ENCODE results near the gene DNAH10. TPM values are rescaled to one million over a fixed set of nuclear protein-coding genes. Genes with fewer than 3 reads are reported as not detected.

The DNAH10 gene
- total and polyA plus RNA-seq, 4 donors = 0.03 to 1.0 TPM; not detected in 2

DNA sequence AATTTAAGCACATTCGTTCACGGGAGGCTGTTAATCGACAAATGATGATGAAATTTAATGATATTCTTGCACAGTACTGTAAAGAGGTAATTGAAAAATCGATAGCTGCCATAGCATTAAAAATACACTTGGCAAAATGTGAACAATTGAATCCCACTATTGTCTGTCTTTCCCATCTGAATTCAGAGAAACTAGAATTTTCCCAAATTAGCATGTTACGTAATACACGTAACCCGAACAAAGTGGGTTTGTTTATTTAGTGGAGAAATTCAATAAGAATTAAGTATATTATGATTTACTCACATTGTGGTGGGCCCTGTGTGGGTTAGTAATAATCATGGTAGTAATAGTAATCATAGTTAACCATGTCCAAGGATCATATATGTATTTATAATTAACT, 31.9 kb downstream of the DNAH10 start:
- Histone ChIP-seq H3K4me3 (ENCODE audit: low read length in 2 of 2) (no peak overlapping the region), H3K36me3 (ENCODE audit: control insufficient read depth in 1 of 2, insufficient read depth in 2 of 2, low read length in 1 of 2) (no peaks in the 10 kb centered on the region), H3K27me3 (ENCODE audit: control insufficient read depth in 1 of 2, insufficient read depth in 2 of 2, low read length in 1 of 2) (no peaks in the 10 kb centered on the region), H3K9me3 (ENCODE audit: control insufficient read depth, low read length) (no peaks in the 10 kb centered on the region), H3K4me1 (ENCODE audit: control insufficient read depth in 1 of 2, insufficient read depth in 2 of 2, low read length in 2 of 2) (no peaks in the 10 kb centered on the region), H3K27ac (ENCODE audit: low read depth in 1 of 2, low read length in 2 of 2) (no peak overlapping the region)
- intact Hi-C loops (cut with DNase I) = no loop called here
- DNase-seq (no peak), ATAC-seq (ENCODE audit: low FRiP score) (no peak)
- 79 to 82% methylated on average over 7 of the region's 7 CpGs for WGBS, 2 donors

DNA sequence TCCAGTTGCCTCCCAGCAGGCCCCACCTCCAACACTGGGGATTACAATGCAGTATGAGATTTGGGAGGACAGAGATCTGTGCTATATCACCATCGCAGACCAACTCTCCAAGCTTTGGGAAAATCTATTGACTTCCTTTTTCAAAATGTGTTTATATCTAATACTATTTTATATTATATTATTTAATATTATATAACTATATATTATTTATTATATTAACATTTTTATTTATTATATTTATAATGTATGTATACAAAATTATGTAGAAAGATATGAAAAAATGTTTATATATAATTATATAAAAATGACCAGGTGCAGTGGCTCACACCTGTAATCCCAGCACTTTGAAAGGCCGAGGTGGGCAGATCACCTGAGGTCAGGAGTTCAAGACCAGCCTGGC, 36.4 kb downstream of the DNAH10 start:
- intact Hi-C loops (cut with DNase I) = no loop called here
- no peak for ATAC-seq (ENCODE audit: low FRiP score)
- 93% methylated on average over 2 of the region's 2 CpGs for WGBS, 2 donors

DNA sequence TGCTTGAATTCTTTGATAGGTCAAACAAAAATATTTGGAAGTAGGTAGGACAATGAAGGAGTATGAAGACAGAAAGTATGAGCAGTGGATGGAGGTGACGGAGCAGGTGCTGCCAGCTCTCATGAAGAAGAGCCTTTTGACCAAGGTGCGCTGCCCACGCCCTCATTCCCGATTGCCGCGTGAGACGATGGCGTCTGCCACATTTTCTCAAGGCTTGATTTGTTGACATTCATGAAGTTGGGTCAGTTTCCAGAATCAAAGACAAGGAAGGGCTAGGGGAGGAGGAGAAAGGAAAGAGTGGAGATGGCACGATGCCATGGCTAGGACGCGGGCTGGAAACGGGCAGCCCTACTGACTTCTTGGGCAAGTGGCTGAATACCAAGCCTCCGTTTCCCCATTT, 37.1 kb downstream of the DNAH10 start:
- 93 to 94% methylated on average over 13 of the region's 13 CpGs for WGBS, 2 donors
- no peak overlapping the region for H3K27ac ChIP-seq (ENCODE audit: low read depth in 1 of 2, low read length in 2 of 2)
- no peaks in the 10 kb centered on the region for H3K36me3 ChIP-seq (ENCODE audit: control insufficient read depth in 1 of 2, insufficient read depth in 2 of 2, low read length in 1 of 2)
- no peak overlapping the region for H3K4me3 ChIP-seq (ENCODE audit: low read length in 2 of 2)
- H3K9me3 ChIP-seq (ENCODE audit: control insufficient read depth, low read length) = no peaks in the 10 kb centered on the region
- H3K4me1 ChIP-seq (ENCODE audit: control insufficient read depth in 1 of 2, insufficient read depth in 2 of 2, low read length in 2 of 2) = no peaks in the 10 kb centered on the region
- intact Hi-C loops (cut with DNase I) = no loop called here
- no peak for DNase-seq
- ATAC-seq (ENCODE audit: low FRiP score) = no peak
- H3K27me3 ChIP-seq (ENCODE audit: control insufficient read depth in 1 of 2, insufficient read depth in 2 of 2, low read length in 1 of 2) = no peaks in the 10 kb centered on the region

More for the DNA sequence above, 36.4 kb downstream of the DNAH10 start:
- H3K4me1 ChIP-seq (ENCODE audit: control insufficient read depth in 1 of 2, insufficient read depth in 2 of 2, low read length in 2 of 2) = no peaks in the 10 kb centered on the region
- no peak for DNase-seq
- H3K27me3 ChIP-seq (ENCODE audit: control insufficient read depth in 1 of 2, insufficient read depth in 2 of 2, low read length in 1 of 2) = no peaks in the 10 kb centered on the region
- no peaks in the 10 kb centered on the region for H3K36me3 ChIP-seq (ENCODE audit: control insufficient read depth in 1 of 2, insufficient read depth in 2 of 2, low read length in 1 of 2)
- H3K4me3 ChIP-seq (ENCODE audit: low read length in 2 of 2) = no peak overlapping the region
- H3K9me3 ChIP-seq (ENCODE audit: control insufficient read depth, low read length) = no peaks in the 10 kb centered on the region
- no peak overlapping the region for H3K27ac ChIP-seq (ENCODE audit: low read depth in 1 of 2, low read length in 2 of 2)

DNA sequence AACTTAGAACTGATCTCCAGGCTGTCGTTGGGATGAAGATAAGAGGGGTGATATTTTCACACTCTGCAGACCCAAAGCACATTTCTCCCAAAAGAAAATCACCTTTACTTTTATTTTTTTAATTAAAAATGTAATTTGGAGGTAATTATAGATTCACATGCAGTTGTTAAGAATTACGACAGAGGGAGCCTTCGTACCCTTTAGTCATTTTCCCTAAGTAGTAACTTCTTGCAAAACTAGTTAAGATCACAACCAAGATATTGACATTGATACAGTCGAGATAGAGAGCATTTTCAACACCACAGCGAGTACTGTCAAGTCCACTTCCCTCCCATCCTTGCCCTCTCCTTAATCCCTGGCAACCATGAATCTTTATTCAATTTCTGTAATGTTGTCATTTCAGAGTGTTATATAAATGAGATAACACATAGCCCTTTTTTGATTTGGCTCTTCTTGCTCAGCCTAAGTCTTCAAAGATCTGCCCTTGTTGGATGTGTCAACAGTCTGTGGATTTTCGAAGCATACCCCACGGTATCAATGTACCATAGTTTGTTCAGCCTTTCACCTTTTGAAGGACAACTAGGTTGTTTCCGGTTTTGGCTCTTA, 39.6 kb downstream of the DNAH10 start:
- Histone ChIP-seq H3K9me3 (ENCODE audit: control insufficient read depth, low read length) (no peaks in the 10 kb centered on the region), H3K4me3 (ENCODE audit: low read length in 2 of 2) (no peak overlapping the region), H3K27ac (ENCODE audit: low read depth in 1 of 2, low read length in 2 of 2) (no peak overlapping the region), H3K36me3 (ENCODE audit: control insufficient read depth in 1 of 2, insufficient read depth in 2 of 2, low read length in 1 of 2) (no peaks in the 10 kb centered on the region), H3K27me3 (ENCODE audit: control insufficient read depth in 1 of 2, insufficient read depth in 2 of 2, low read length in 1 of 2) (no peaks in the 10 kb centered on the region), H3K4me1 (ENCODE audit: control insufficient read depth in 1 of 2, insufficient read depth in 2 of 2, low read length in 2 of 2) (no peaks in the 10 kb centered on the region)
- intact Hi-C loops (cut with DNase I) = no loop called here
- 61 to 67% methylated on average over 8 of the region's 8 CpGs for WGBS, 2 donors
- no peak for DNase-seq
- no peak for ATAC-seq (ENCODE audit: low FRiP score)

GRCh38 chr12:123805173-123805572, 43.1 kb downstream of the DNAH10 start:
- Histone ChIP-seq H3K36me3 (ENCODE audit: control insufficient read depth in 1 of 2, insufficient read depth in 2 of 2, low read length in 1 of 2) (no peaks in the 10 kb centered on the region), H3K4me1 (ENCODE audit: control insufficient read depth in 1 of 2, insufficient read depth in 2 of 2, low read length in 2 of 2) (no peaks in the 10 kb centered on the region), H3K9me3 (ENCODE audit: control insufficient read depth, low read length) (no peaks in the 10 kb centered on the region), H3K27me3 (ENCODE audit: control insufficient read depth in 1 of 2, insufficient read depth in 2 of 2, low read length in 1 of 2) (no peaks in the 10 kb centered on the region), H3K27ac (ENCODE audit: low read depth in 1 of 2, low read length in 2 of 2) (no peak overlapping the region), H3K4me3 (ENCODE audit: low read length in 2 of 2) (no peak overlapping the region)
- intact Hi-C loops (cut with DNase I) = no loop called here
- 76 to 79% methylated on average over 8 of the region's 8 CpGs for WGBS, 2 donors
- DNase-seq (no peak), ATAC-seq (ENCODE audit: low FRiP score) (no peak)

GRCh38 chr12:123807002-123807401, 44.9 kb downstream of the DNAH10 start:
- ATAC-seq (ENCODE audit: low FRiP score) (no peak), DNase-seq (no peak)
- Histone ChIP-seq H3K27ac (ENCODE audit: low read depth in 1 of 2, low read length in 2 of 2) (no peak overlapping the region), H3K36me3 (ENCODE audit: control insufficient read depth in 1 of 2, insufficient read depth in 2 of 2, low read length in 1 of 2) (no peaks in the 10 kb centered on the region), H3K4me1 (ENCODE audit: control insufficient read depth in 1 of 2, insufficient read depth in 2 of 2, low read length in 2 of 2) (no peaks in the 10 kb centered on the region), H3K27me3 (ENCODE audit: control insufficient read depth in 1 of 2, insufficient read depth in 2 of 2, low read length in 1 of 2) (no peaks in the 10 kb centered on the region), H3K9me3 (ENCODE audit: control insufficient read depth, low read length) (no peaks in the 10 kb centered on the region), H3K4me3 (ENCODE audit: low read length in 2 of 2) (no peak overlapping the region)
- 91 to 94% methylated on average over 4 of the region's 4 CpGs for WGBS, 2 donors
- intact Hi-C loops (cut with DNase I) = no loop called here

DNA sequence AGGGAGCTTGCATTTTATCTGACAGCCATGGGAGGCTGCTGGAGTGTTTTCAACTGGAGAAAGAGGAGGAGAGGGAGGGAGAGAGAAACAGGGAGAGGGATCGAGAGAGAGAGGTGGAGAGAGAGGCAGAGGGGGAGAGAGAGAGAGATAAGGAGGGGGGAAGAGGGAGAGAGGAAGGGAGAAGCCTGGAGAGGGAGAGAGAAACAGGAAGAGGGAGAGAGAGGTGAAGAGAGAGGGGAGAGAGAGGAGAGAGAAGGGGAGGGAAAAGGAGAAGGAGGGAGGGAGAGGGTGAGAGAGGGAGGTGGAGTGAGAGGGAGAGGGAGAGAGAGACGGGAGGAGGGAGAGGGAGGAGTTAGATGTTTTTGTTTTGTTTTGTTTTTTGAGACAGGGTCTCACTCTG, 45.6 kb downstream of the DNAH10 start:
- no peaks in the 10 kb centered on the region for H3K4me1 ChIP-seq (ENCODE audit: control insufficient read depth in 1 of 2, insufficient read depth in 2 of 2, low read length in 2 of 2)
- WGBS, 2 donors = 7 to 19% methylated on average over 1 to 2 of the region's 2 CpGs
- no peaks in the 10 kb centered on the region for H3K27me3 ChIP-seq (ENCODE audit: control insufficient read depth in 1 of 2, insufficient read depth in 2 of 2, low read length in 1 of 2)
- no peak for ATAC-seq (ENCODE audit: low FRiP score)
- no peaks in the 10 kb centered on the region for H3K36me3 ChIP-seq (ENCODE audit: control insufficient read depth in 1 of 2, insufficient read depth in 2 of 2, low read length in 1 of 2)
- no peak overlapping the region for H3K4me3 ChIP-seq (ENCODE audit: low read length in 2 of 2)
- intact Hi-C loops (cut with DNase I) = no loop called here
- DNase-seq = no peak
- peaks cover 2% of the 10 kb centered on the region for H3K9me3 ChIP-seq (ENCODE audit: control insufficient read depth, low read length)
- no peak overlapping the region for H3K27ac ChIP-seq (ENCODE audit: low read depth in 1 of 2, low read length in 2 of 2)

- Histone ChIP-seq H3K27me3 (ENCODE audit: control insufficient read depth in 1 of 2, insufficient read depth in 2 of 2, low read length in 1 of 2) (no peaks in the 10 kb centered on the region), H3K4me3 (ENCODE audit: low read length in 2 of 2) (no peak overlapping the region), H3K4me1 (ENCODE audit: control insufficient read depth in 1 of 2, insufficient read depth in 2 of 2, low read length in 2 of 2) (no peaks in the 10 kb centered on the region), H3K27ac (ENCODE audit: low read depth in 1 of 2, low read length in 2 of 2) (no peak overlapping the region), H3K36me3 (ENCODE audit: control insufficient read depth in 1 of 2, insufficient read depth in 2 of 2, low read length in 1 of 2) (no peaks in the 10 kb centered on the region), H3K9me3 (ENCODE audit: control insufficient read depth, low read length) (peaks cover 3% of the 10 kb centered on the region)
- DNase-seq = no peak
- 56 to 57% methylated on average over 4 of the region's 4 CpGs for WGBS, 2 donors
- intact Hi-C loops (cut with DNase I) = no loop called here
- ATAC-seq (ENCODE audit: low FRiP score) = no peak
Measured at GRCh38 chr12:123808167-123808566, 46.1 kb downstream of the DNAH10 start.

GRCh38 chr12:123813349-123813748, 51.2 kb downstream of the DNAH10 start:
- Histone ChIP-seq H3K4me1 (ENCODE audit: control insufficient read depth in 1 of 2, insufficient read depth in 2 of 2, low read length in 2 of 2) (no peaks in the 10 kb centered on the region), H3K4me3 (ENCODE audit: low read length in 2 of 2) (no peak overlapping the region), H3K36me3 (ENCODE audit: control insufficient read depth in 1 of 2, insufficient read depth in 2 of 2, low read length in 1 of 2) (no peaks in the 10 kb centered on the region), H3K9me3 (ENCODE audit: control insufficient read depth, low read length) (peaks cover 9% of the 10 kb centered on the region), H3K27ac (ENCODE audit: low read depth in 1 of 2, low read length in 2 of 2) (no peak overlapping the region), H3K27me3 (ENCODE audit: control insufficient read depth in 1 of 2, insufficient read depth in 2 of 2, low read length in 1 of 2) (no peaks in the 10 kb centered on the region)
- DNase-seq = no peak
- intact Hi-C loops (cut with DNase I) = no loop called here
- WGBS, 2 donors = 84 to 88% methylated on average over 7 of the region's 7 CpGs
- no peak for ATAC-seq (ENCODE audit: low FRiP score)

All from aorta (tissue), 5 donors.